ENCODE data around the gene CREM. TPM values are rescaled to one million over a fixed set of nuclear protein-coding genes. Genes with fewer than 3 reads are reported as not detected.

Gene CREM
- total and polyA plus RNA-seq, 2 of the 8 experiments (the other 6 are each of a cell fraction or from before 2014, with no cell fraction given) = 18.7 to 21.9 TPM

- no peak for TF ChIP-seq CHD7 (IDR thresholded peaks at IDR 0.05; ENCODE audit: insufficient replicate concordance, low read length)
- no peak for TF ChIP-seq ATF2 (IDR thresholded peaks at IDR 0.05; ENCODE audit: low read length)
- no peak for TF ChIP-seq TCF12 (IDR thresholded peaks at IDR 0.05; ENCODE audit: low read depth, low read length)
- TF ChIP-seq CREB1 (IDR thresholded peaks at IDR 0.05) = no peak
- no peak for TF ChIP-seq NRF1 (IDR thresholded peaks at IDR 0.05; ENCODE audit: low read depth, low read length)
- no peak for TF ChIP-seq KDM5A (IDR thresholded peaks at IDR 0.05; ENCODE audit: low read length)
Measured at GRCh38 chr10:35219891-35220890, 93.5 kb downstream of the CREM start (continued).
